ENCODE results near the gene C5orf58. TPM values are rescaled to one million over a fixed set of nuclear protein-coding genes. Genes with fewer than 3 reads are reported as not detected.
"Not testable (repeated sequence)": the region's sequence is repeated elsewhere in the genome, so short reads cannot be mapped to it uniquely, and the experiment has no call there.

Gene C5orf58
- total RNA-seq, 1 donor from 2014 or later, result not detected

- no peak for DNase-seq (ENCODE audit: low read depth)
- H3K4me3 ChIP-seq (ENCODE audit: low read depth, low read length), result no peak overlapping the region
- no peak for TF ChIP-seq CTCF (conservative IDR thresholded peaks at IDR 0.05; ENCODE audit: low read depth, low read length)
Measured at GRCh38 chr5:170247363-170247762, 14.6 kb downstream of the C5orf58 start.

- H3K4me3 ChIP-seq (ENCODE audit: low read depth, low read length), result no peak overlapping the region
- no peak for TF ChIP-seq CTCF (conservative IDR thresholded peaks at IDR 0.05; ENCODE audit: low read depth, low read length)
Measured at GRCh38 chr5:170248172-170248930, 15.6 kb downstream of the C5orf58 start.

GRCh38 chr5:170248931-170249227 lies 16.1 kb downstream of the C5orf58 start:
- H3K4me3 ChIP-seq (ENCODE audit: low read depth, low read length); DNase-seq (ENCODE audit: low read depth): not testable (repeated sequence)

More at GRCh38 chr5:170248172-170248930, 15.6 kb downstream of the C5orf58 start:
- no peak for DNase-seq (ENCODE audit: low read depth)

GRCh38 chr5:170249355-170249754 lies 16.6 kb downstream of the C5orf58 start:
- no peak overlapping the region for H3K4me3 ChIP-seq (ENCODE audit: low read depth, low read length)
- TF ChIP-seq CTCF (conservative IDR thresholded peaks at IDR 0.05; ENCODE audit: low read depth, low read length), result no peak
- no peak for DNase-seq (ENCODE audit: low read depth)

GRCh38 chr5:170250810-170251317 lies 18.1 kb downstream of the C5orf58 start:
- DNase-seq (ENCODE audit: low read depth), result no peak
- H3K4me3 ChIP-seq (ENCODE audit: low read depth, low read length), result no peak overlapping the region
- TF ChIP-seq CTCF (conservative IDR thresholded peaks at IDR 0.05; ENCODE audit: low read depth, low read length), result no peak

GRCh38 chr5:170251462-170251861 lies 18.7 kb downstream of the C5orf58 start:
- no peak for DNase-seq (ENCODE audit: low read depth)
- H3K4me3 ChIP-seq (ENCODE audit: low read depth, low read length), result no peak overlapping the region
- no peak for TF ChIP-seq CTCF (conservative IDR thresholded peaks at IDR 0.05; ENCODE audit: low read depth, low read length)

- no peak for TF ChIP-seq CTCF (conservative IDR thresholded peaks at IDR 0.05; ENCODE audit: low read depth, low read length)
- DNase-seq (ENCODE audit: low read depth), result no peak
- H3K4me3 ChIP-seq (ENCODE audit: low read depth, low read length), result no peak overlapping the region
Measured at GRCh38 chr5:170252109-170252508, 19.3 kb downstream of the C5orf58 start.
